GM12878 (cell line): Measurements from ENCODE around the gene NFIX. TPM values are rescaled to one million over a fixed set of nuclear protein-coding genes. Genes with fewer than 3 reads are reported as not detected.

Experiments used
- ATAC-seq: fragments of 200-7000 bp; cut with Tn5 transposase; 3 replicates; pipeline ENCODE4 v1.9.1; 2020; ENCODE audit warnings: mild to moderate bottlenecking, moderate library complexity
- BruUV-seq: library from RNA; stranded (reverse); fragments of 400-500 nt; replicated peaks from 2 replicates; lab custom pipeline; 2021; lab: Mats Ljungman, UMichigan
- CTCF ChIA-PET: fragments of 300-600 bp; sonication (Branson Sonifier 250); formaldehyde crosslinking; extraction: SDS; loops from one replicate; lab custom pipeline; 2021; ENCODE audit warnings: inconsistent platforms; lab: Yijun Ruan, JAX
- POLR2A ChIA-PET: fragments of 350-600 bp; formaldehyde crosslinking; extraction: SDS; loops from one replicate; lab custom pipeline; 2021; ENCODE audit warnings: inconsistent platforms; lab: Charles Lee
- RAD21 ChIA-PET: fragments of 300-600 bp; sonication (Branson Sonifier 250); formaldehyde crosslinking; loops from one replicate; lab custom pipeline; 2023; ENCODE audit warnings: antibody characterized with exemption; ENCODE audit not compliant: unreplicated experiment; lab: Charles Lee
- SMC1A ChIA-PET: fragments of 300-600 bp; sonication (Branson Sonifier 250); formaldehyde crosslinking; loops from one replicate; lab custom pipeline; 2023; ENCODE audit not compliant: unreplicated experiment, uncharacterized antibody; lab: Charles Lee
- DNase-seq: peaks from one replicate; pipeline ENCODE4 v3.0.0-alpha.2; 2011; ENCODE audit warnings: low read depth, low spot score
- FAIRE-seq: peaks from 3 replicates; lab custom pipeline; 2011; peaks lifted over from hg19 to GRCh38; lab: Jason Lieb, UNC
- H2AFZ ChIP-seq: 2 replicates; pipeline ENCODE4 v1.6.0; 2011; ENCODE audit warnings: low read depth, low read length, control low read depth; ENCODE audit not compliant: control insufficient read depth
- H3K27ac ChIP-seq: 2 replicates; pipeline ENCODE4 v1.5.1; 2011; ENCODE audit warnings: control low read depth; ENCODE audit not compliant: control insufficient read depth, insufficient read depth
- H3K27me3 ChIP-seq, 2 experiments: replicated peaks in 1 of 2; 2 replicates each; pipeline versions ENCODE4 v1.6.0 to v1.6.1; 2011; ENCODE audit warnings: low read length in 1 of 2; ENCODE audit not compliant: control insufficient read depth in 2 of 2, insufficient read depth in 2 of 2
- H3K36me3 ChIP-seq, 2 experiments: 2 replicates each; pipeline ENCODE4 v1.5.1; 2011; ENCODE audit warnings: low read length in 1 of 2; ENCODE audit not compliant: control insufficient read depth in 2 of 2, insufficient read depth in 2 of 2
- H3K4me1 ChIP-seq: 2 replicates; pipeline ENCODE4 v1.6.1; 2011; ENCODE audit warnings: mild to moderate bottlenecking, low read length, moderate library complexity, mixed read lengths; ENCODE audit not compliant: control insufficient read depth, insufficient read depth
- H3K4me2 ChIP-seq: 2 replicates; pipeline ENCODE4 v1.6.0; 2011; ENCODE audit warnings: control low read depth; ENCODE audit not compliant: control insufficient read depth, insufficient read depth
- H3K4me3 ChIP-seq: fragments of 200-600 bp; sonication (generic); 2 replicates; pipeline ENCODE4 v1.5.1; 2016
- H3K79me2 ChIP-seq: 2 replicates; pipeline ENCODE4 v1.6.0; 2011; ENCODE audit warnings: low read length; ENCODE audit not compliant: control insufficient read depth, insufficient read depth
- H3K9ac ChIP-seq: 2 replicates; pipeline ENCODE4 v1.8.0; 2011; ENCODE audit warnings: low read length, control low read depth, mixed read lengths; ENCODE audit not compliant: control insufficient read depth, insufficient read depth
- H3K9me3 ChIP-seq: replicated peaks from 3 replicates; pipeline ENCODE4 v1.5.1; 2011; ENCODE audit warnings: mild to moderate bottlenecking, low read length; ENCODE audit not compliant: control insufficient read depth, insufficient read depth
- H4K20me1 ChIP-seq: 2 replicates; pipeline ENCODE4 v1.6.0; 2011; ENCODE audit not compliant: control insufficient read depth, insufficient read depth
- BACH1 ChIP-seq: fragments of 450-650 bp; IDR thresholded peaks from 2 replicates; pipeline ENCODE4 v1.6.1; 2017; ENCODE audit warnings: mild to moderate bottlenecking, borderline replicate concordance
- BHLHE40 ChIP-seq, 2 experiments: fragments of 450-650 bp in 1 of 2; IDR thresholded peaks; 2 replicates each; pipeline ENCODE4 v1.6.1; 2011 to 2017; ENCODE audit warnings: low read depth in 2 of 2, borderline replicate concordance in 1 of 2, improper control_type of control experiment in 1 of 2, low read length in 1 of 2, mild to moderate bottlenecking in 1 of 2
- CBX3 ChIP-seq: fragments of 200-600 bp; sonication (generic); IDR thresholded peaks from 2 replicates; pipeline ENCODE4 v1.6.1; 2016; ENCODE audit warnings: low read depth, borderline replicate concordance
- CHD2 ChIP-seq: IDR thresholded peaks from 2 replicates; pipeline ENCODE4 v1.6.1; 2011; ENCODE audit warnings: low read depth, low read length, improper control_type of control experiment, borderline replicate concordance
- CREB1 ChIP-seq: IDR thresholded peaks from 2 replicates; pipeline ENCODE4 v1.6.1; 2012; ENCODE audit warnings: low read depth, mild to moderate bottlenecking, inconsistent platforms
- DPF2 ChIP-seq: fragments of 450-650 bp; IDR thresholded peaks from 2 replicates; pipeline ENCODE4 v1.6.1; 2017; ENCODE audit warnings: mild to moderate bottlenecking
- ESRRA ChIP-seq: IDR thresholded peaks from 2 replicates; pipeline ENCODE4 v1.6.1; 2012; ENCODE audit warnings: mild to moderate bottlenecking, low read length, improper control_type of control experiment
- EZH2 ChIP-seq: IDR thresholded peaks from 2 replicates; pipeline ENCODE4 v1.6.1; 2012; ENCODE audit warnings: low read depth, mild to moderate bottlenecking, control low read depth, inconsistent platforms, low read length, borderline replicate concordance; ENCODE audit not compliant: control insufficient read depth
- LARP7 ChIP-seq: fragments of 450-650 bp; IDR thresholded peaks from 2 replicates; pipeline ENCODE4 v1.6.1; 2017; ENCODE audit warnings: mild to moderate bottlenecking
- NR2C2 ChIP-seq: IDR thresholded peaks from 2 replicates; pipeline ENCODE4 v1.6.1; 2011; ENCODE audit warnings: borderline replicate concordance, low read depth; ENCODE audit not compliant: control insufficient read depth, insufficient read length
- NR2F1 ChIP-seq: fragments of 450-650 bp; conservative IDR thresholded peaks from 2 replicates; pipeline ENCODE4 v1.6.1; 2017; ENCODE audit warnings: mild to moderate bottlenecking
- PML ChIP-seq: IDR thresholded peaks from 2 replicates; pipeline ENCODE4 v1.6.1; 2012; ENCODE audit warnings: low read length, inconsistent platforms
- SREBF1 ChIP-seq: IDR thresholded peaks from 2 replicates; pipeline ENCODE4 v1.6.1; 2012; ENCODE audit warnings: mild to moderate bottlenecking, low read length
- TCF7 ChIP-seq: IDR thresholded peaks from 2 replicates; pipeline ENCODE4 v1.6.1; 2014; ENCODE audit warnings: antibody characterized with exemption, borderline replicate concordance
- ZNF384 ChIP-seq: IDR thresholded peaks from 2 replicates; pipeline ENCODE4 v1.6.1; 2012; ENCODE audit warnings: low read depth, mild to moderate bottlenecking, low read length, improper control_type of control experiment, borderline replicate concordance
- WGBS: methylation state at CpG from one replicate; pipeline ENCODE4 v1.1.6; 2016; ENCODE audit warnings: low lambda C conversion rate; ENCODE audit not compliant: insufficient replicate concordance, insufficient coverage; ENCODE audit errors: missing lambda C conversion rate; 5-methylcytosine and 5-hydroxymethylcytosine counted together
- in situ Hi-C: fragments of 300-500 bp; cut with MboI; formaldehyde crosslinking; loops from 9 replicates; pipeline ENCODE4 v1.14.3; 2018; ENCODE audit warnings: mixed read lengths
- intact Hi-C: fragments of 100-400 bp; cut with micrococcal nuclease; formaldehyde crosslinking; loops from one replicate; pipeline ENCODE4 v1.14.2; 2022; ENCODE audit not compliant: unreplicated experiment
- polyA plus RNA-seq, 11 experiments: library from polyadenylated mRNA; depleted of rRNA in 4 of 11; unstranded in 6 of 11; stranded (reverse) in 5 of 11; fragments of >200 nt; fragmentation: Nextera tagmentation in 4 of 11; fragmentation: Illumina TruSeq in 1 of 11; extraction: Ambion mirVana in 4 of 11; extraction: Trizol in 1 of 11; gene quantifications; 1 replicate in 1 of 11; 2 replicates in 10 of 11; pipeline versions ENCODE4 v1.2.1 to v1.2.3, GENCODE V29; 2011 to 2016; ENCODE audit warnings: inconsistent platforms in 2 of 11, missing spikeins in 2 of 11, low read depth in 1 of 11
- total RNA-seq, 4 experiments: library from RNA; depleted of rRNA in 3 of 4; stranded (reverse); fragments of >200 nt in 3 of 4; fragmentation: Illumina TruSeq in 1 of 4; extraction: Trizol in 1 of 4; gene quantifications; 2 replicates each; pipeline versions ENCODE4 v1.2.1 to v1.2.3, GENCODE V29; 2013 to 2021
- TF ChIP-seq, protein P1 (sequence below): fragments of 450-650 bp; IDR thresholded peaks from 2 replicates; pipeline ENCODE4 v1.6.1; 2017; ENCODE audit warnings: mild to moderate bottlenecking
- TF ChIP-seq, protein P2 (sequence below): fragments of 450-650 bp; IDR thresholded peaks from 2 replicates; pipeline ENCODE4 v1.6.1; 2016; ENCODE audit warnings: mild to moderate bottlenecking, moderate library complexity, borderline replicate concordance

The NFIX gene
- total and polyA plus RNA-seq, 10 of the 15 experiments (the other 5 are each of a cell fraction or from before 2014, with no cell fraction given), result 0.02 to 2.2 (median 0.28) TPM

DNA sequence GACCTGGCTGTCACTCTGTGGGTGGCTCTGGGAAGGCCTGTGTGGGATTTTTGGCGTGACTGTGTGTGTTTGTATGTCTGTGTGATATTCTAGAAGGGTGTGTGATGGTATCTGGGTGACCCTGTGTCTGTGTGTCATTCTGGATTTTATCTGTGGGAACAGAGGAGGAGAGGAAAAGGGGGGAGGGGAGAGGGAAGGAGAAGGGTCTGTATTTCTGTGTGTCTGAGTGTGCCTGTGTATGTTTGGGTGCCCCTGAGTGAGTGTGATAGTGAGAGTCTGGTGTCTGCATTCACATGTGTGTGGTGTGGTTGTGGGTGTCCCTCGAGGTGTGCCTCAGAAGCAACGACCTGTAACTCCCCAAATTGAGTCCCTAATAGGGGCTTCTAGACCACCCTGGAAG is 8.1 kb upstream of the NFIX start (continued):
- TF ChIP-seq PML (no peak), CHD2 (no peak), NR2C2 (no peak)

DNA sequence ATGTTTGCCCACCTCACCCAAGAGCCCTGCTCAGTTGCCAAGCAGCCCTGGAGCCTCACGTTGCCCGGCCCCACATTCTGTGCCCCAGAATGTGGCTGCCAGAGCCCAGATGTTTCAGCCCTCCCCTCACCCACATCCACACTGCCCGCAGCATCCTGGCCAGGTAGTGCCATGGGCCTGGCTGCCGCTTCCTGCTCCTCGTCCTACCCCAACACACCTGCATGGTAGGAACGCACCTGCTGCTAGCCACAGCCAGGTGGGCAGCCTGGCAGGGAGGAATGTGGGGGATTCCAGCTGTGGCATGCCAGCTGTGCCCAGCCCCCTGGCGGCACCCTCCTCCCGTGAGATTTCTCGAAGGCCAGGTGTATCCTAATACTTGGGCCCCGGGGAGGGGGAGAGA is 7.5 kb upstream of the NFIX start:
- TF ChIP-seq SREBF1, result no peak
- no peak for TF ChIP-seq BHLHE40 (IDR thresholded peaks at IDR 0.05; ENCODE audit: borderline replicate concordance in 1 of 2, low read depth in 2 of 2, low read length in 1 of 2)
- no peak for TF ChIP-seq ESRRA
- TF ChIP-seq, protein P1, sequence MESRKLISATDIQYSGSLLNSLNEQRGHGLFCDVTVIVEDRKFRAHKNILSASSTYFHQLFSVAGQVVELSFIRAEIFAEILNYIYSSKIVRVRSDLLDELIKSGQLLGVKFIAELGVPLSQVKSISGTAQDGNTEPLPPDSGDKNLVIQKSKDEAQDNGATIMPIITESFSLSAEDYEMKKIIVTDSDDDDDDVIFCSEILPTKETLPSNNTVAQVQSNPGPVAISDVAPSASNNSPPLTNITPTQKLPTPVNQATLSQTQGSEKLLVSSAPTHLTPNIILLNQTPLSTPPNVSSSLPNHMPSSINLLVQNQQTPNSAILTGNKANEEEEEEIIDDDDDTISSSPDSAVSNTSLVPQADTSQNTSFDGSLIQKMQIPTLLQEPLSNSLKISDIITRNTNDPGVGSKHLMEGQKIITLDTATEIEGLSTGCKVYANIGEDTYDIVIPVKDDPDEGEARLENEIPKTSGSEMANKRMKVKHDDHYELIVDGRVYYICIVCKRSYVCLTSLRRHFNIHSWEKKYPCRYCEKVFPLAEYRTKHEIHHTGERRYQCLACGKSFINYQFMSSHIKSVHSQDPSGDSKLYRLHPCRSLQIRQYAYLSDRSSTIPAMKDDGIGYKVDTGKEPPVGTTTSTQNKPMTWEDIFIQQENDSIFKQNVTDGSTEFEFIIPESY, result no peak
- TF ChIP-seq EZH2, result no peak
- no peak for TF ChIP-seq DPF2
- no peak for TF ChIP-seq ZNF384
- TF ChIP-seq CREB1, result no peak
- TF ChIP-seq, protein P2, sequence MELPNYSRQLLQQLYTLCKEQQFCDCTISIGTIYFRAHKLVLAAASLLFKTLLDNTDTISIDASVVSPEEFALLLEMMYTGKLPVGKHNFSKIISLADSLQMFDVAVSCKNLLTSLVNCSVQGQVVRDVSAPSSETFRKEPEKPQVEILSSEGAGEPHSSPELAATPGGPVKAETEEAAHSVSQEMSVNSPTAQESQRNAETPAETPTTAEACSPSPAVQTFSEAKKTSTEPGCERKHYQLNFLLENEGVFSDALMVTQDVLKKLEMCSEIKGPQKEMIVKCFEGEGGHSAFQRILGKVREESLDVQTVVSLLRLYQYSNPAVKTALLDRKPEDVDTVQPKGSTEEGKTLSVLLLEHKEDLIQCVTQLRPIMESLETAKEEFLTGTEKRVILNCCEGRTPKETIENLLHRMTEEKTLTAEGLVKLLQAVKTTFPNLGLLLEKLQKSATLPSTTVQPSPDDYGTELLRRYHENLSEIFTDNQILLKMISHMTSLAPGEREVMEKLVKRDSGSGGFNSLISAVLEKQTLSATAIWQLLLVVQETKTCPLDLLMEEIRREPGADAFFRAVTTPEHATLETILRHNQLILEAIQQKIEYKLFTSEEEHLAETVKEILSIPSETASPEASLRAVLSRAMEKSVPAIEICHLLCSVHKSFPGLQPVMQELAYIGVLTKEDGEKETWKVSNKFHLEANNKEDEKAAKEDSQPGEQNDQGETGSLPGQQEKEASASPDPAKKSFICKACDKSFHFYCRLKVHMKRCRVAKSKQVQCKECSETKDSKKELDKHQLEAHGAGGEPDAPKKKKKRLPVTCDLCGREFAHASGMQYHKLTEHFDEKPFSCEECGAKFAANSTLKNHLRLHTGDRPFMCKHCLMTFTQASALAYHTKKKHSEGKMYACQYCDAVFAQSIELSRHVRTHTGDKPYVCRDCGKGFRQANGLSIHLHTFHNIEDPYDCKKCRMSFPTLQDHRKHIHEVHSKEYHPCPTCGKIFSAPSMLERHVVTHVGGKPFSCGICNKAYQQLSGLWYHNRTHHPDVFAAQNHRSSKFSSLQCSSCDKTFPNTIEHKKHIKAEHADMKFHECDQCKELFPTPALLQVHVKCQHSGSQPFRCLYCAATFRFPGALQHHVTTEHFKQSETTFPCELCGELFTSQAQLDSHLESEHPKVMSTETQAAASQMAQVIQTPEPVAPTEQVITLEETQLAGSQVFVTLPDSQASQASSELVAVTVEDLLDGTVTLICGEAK, result no peak
- no peak for TF ChIP-seq NR2F1
- TF ChIP-seq TCF7, result no peak
- TF ChIP-seq BACH1, result no peak
- TF ChIP-seq CBX3, result no peak
- no peak for TF ChIP-seq LARP7
- intact Hi-C loops, result no loop called here
- RAD21 ChIA-PET, result no interaction called here
- no peak for FAIRE-seq
- SMC1A ChIA-PET, result no interaction called here
- no peak overlapping the region for H3K4me3 ChIP-seq
- CTCF ChIA-PET, result no interaction called here
- no peaks in the 10 kb centered on the region for H3K36me3 ChIP-seq
- 2% methylated on average over 7 of the region's 10 CpGs for WGBS
- H3K9ac ChIP-seq, result no peak overlapping the region
- POLR2A ChIA-PET, result no interaction called here
- H4K20me1 ChIP-seq, result no peaks in the 10 kb centered on the region
- no peak for ATAC-seq
- DNase-seq, result no peak
- no peaks in the 10 kb centered on the region for H3K79me2 ChIP-seq
- no TSS peak for BruUV-seq
- H3K9me3 ChIP-seq, result no peaks in the 10 kb centered on the region
- no peak overlapping the region for H3K27ac ChIP-seq
- in situ Hi-C loops, result no loop called here
- H2AFZ ChIP-seq, result no peak overlapping the region
- no peaks in the 10 kb centered on the region; the same call in 1 of the 2 replicates for H3K4me1 ChIP-seq
- no peaks in the 10 kb centered on the region; a peak in 1 of 4 replicates for H3K27me3 ChIP-seq
- no peak overlapping the region for H3K4me2 ChIP-seq
